NCI-H2107 (cell line): ENCODE data around the gene LRRC4B.
"Not testable (repeated sequence)": the region's sequence is repeated elsewhere in the genome, so short reads cannot be mapped to it uniquely, and the experiment has no call there.

Experiments
- DNase-seq: peaks from one replicate; lab custom pipeline; 2025; lab: John Stamatoyannopoulos, UW

The LRRC4B gene

GRCh38 chr19:50486823-50487515, 81.3 kb downstream of the LRRC4B start:
- no peak for DNase-seq

GRCh38 chr19:50485284-50485955, 82.8 kb downstream of the LRRC4B start:
- DNase-seq = no peak

- DNase-seq = no peak
Observed at GRCh38 chr19:50482916-50483315, 85.3 kb downstream of the LRRC4B start.

GRCh38 chr19:50482271-50482855, 85.9 kb downstream of the LRRC4B start:
- DNase-seq = no peak

GRCh38 chr19:50481351-50482149, 86.7 kb downstream of the LRRC4B start:
- no peak for DNase-seq

GRCh38 chr19:50480281-50481111, 87.7 kb downstream of the LRRC4B start:
- DNase-seq = no peak

- DNase-seq = no peak
Observed at GRCh38 chr19:50479761-50480251, 88.4 kb downstream of the LRRC4B start.

- no peak for DNase-seq
Observed at GRCh38 chr19:50478901-50479715, 89.1 kb downstream of the LRRC4B start.

GRCh38 chr19:50477751-50478515, 90.3 kb downstream of the LRRC4B start:
- no peak for DNase-seq

- no peak for DNase-seq
Observed at GRCh38 chr19:50476907-50477238, 91.4 kb downstream of the LRRC4B start.

GRCh38 chr19:50476224-50476906, 91.9 kb downstream of the LRRC4B start, which contains the start of the genes EMC10 and GARIN5A:
Gene EMC10, plus strand, starts transcription at chr19:50476507. Its CDS starts 38 bp downstream, at chr19:50476545.
Gene GARIN5A, minus strand, starts transcription at chr19:50476848. Its CDS starts 460 bp downstream, at chr19:50476388.
- DNase-seq = peak; percentile 83

- no peak for DNase-seq
Observed at GRCh38 chr19:50475736-50476223, 92.5 kb downstream of the LRRC4B start.

- DNase-seq = no peak
Observed at GRCh38 chr19:50475101-50475568, 93.1 kb downstream of the LRRC4B start.

- not testable (repeated sequence) for DNase-seq
Observed at GRCh38 chr19:50473336-50473735, 94.9 kb downstream of the LRRC4B start.

- DNase-seq = no peak
Observed at GRCh38 chr19:50468818-50469217, 99.4 kb downstream of the LRRC4B start.

GRCh38 chr19:50467566-50467965, 100.7 kb downstream of the LRRC4B start:
- no peak for DNase-seq
